Hepatocyte (in vitro differentiated cells): ENCODE results near the gene NDST1.

Source experiments
- CTCF ChIP-seq: fragments of 200-600 bp; sonication (generic); IDR thresholded peaks from 2 replicates; pipeline ENCODE4 v1.5.1; 2016; ENCODE audit warnings: antibody characterized with exemption, mild to moderate bottlenecking; ENCODE audit not compliant: poor library complexity
- EZH2phosphoT487 ChIP-seq: fragments of 200-600 bp; sonication (generic); IDR thresholded peaks from one replicate; pipeline ENCODE4 v1.6.1; 2018; ENCODE audit warnings: antibody characterized with exemption, mild to moderate bottlenecking, low read depth, moderate library complexity; ENCODE audit not compliant: unreplicated experiment, severe bottlenecking

- TF ChIP-seq CTCF (no peak), EZH2phosphoT487 (no peak)
These were observed 21.6 kb downstream of the NDST1 start for GRCh38 chr5:150529555-150529954.
